Measurements from ENCODE around the gene PALD1. TPM values are rescaled to one million over a fixed set of nuclear protein-coding genes. Genes with fewer than 3 reads are reported as not detected.

The PALD1 gene
- total RNA-seq, 4 donors from 2014 or later, result 6.0 to 9.7 (median 6.4) TPM

DNA sequence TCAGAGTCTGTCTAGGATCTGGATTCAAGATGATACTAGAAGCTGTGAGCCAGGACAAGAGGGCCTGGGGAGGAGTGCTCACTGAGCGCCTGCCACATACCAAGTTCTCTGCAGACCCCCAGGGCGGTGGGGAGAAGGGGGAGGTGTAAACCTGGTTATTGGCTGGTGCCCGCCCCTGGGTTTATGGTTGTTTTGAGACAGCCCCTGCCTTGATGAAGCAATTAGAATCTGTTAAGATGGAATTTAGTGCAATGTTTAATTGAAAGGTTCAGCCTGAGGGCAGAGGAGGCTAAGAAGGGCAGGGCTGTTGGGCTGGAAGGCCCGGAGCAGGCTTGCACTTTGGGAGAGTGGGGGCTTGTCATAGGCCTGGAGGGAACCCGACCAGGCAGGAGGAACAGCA, 81.3 kb downstream of the PALD1 start:
- TF ChIP-seq, protein P1, sequence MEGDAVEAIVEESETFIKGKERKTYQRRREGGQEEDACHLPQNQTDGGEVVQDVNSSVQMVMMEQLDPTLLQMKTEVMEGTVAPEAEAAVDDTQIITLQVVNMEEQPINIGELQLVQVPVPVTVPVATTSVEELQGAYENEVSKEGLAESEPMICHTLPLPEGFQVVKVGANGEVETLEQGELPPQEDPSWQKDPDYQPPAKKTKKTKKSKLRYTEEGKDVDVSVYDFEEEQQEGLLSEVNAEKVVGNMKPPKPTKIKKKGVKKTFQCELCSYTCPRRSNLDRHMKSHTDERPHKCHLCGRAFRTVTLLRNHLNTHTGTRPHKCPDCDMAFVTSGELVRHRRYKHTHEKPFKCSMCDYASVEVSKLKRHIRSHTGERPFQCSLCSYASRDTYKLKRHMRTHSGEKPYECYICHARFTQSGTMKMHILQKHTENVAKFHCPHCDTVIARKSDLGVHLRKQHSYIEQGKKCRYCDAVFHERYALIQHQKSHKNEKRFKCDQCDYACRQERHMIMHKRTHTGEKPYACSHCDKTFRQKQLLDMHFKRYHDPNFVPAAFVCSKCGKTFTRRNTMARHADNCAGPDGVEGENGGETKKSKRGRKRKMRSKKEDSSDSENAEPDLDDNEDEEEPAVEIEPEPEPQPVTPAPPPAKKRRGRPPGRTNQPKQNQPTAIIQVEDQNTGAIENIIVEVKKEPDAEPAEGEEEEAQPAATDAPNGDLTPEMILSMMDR (IDR thresholded peaks at IDR 0.05), result no peak
- no peak for TF ChIP-seq POLR2A (IDR thresholded peaks at IDR 0.05)
- intact Hi-C loops (cut with DNase I; ENCODE audit: low total_unique reads), result no loop called here
- H3K4me3 ChIP-seq (ENCODE audit: low read depth, poor library complexity, severe bottlenecking), result no peak overlapping the region
- 72 to 83% methylated on average over 5 of the region's 5 CpGs for WGBS, 2 donors
- DNase-seq (ENCODE audit: low spot score in 2 of 2), result no peak

DNA sequence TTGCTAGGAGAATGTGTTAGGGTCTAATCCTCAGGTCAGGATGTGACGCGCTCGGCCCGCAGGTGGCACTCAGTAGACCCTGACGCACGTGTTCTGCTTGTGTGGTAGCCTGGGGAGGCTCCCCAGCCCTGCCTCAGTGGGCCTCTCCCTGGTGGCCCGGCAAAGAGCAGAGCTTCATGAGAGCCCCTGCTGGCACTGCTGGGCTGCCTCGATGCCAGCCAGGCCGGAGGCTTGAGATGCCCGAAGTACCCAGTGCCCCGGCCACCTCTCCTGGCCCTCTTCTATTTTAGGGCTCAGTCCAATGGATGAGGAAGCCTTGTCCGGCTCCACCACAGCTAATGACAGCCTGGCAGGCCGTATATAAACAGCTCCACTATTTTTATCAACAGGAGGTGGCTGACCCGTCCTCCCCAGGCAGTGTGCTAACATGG, 82.0 kb downstream of the PALD1 start:
- intact Hi-C loops (cut with DNase I; ENCODE audit: low total_unique reads), result no loop called here
- no peak overlapping the region for H3K4me3 ChIP-seq (ENCODE audit: low read depth, poor library complexity, severe bottlenecking)
- 83 to 94% methylated on average over 9 to 14 of the region's 14 CpGs for WGBS, 2 donors
- TF ChIP-seq POLR2A (IDR thresholded peaks at IDR 0.05), result no peak
- TF ChIP-seq, protein P1 (IDR thresholded peaks at IDR 0.05), result no peak
- DNase-seq (ENCODE audit: low spot score in 2 of 2), result no peak

DNA sequence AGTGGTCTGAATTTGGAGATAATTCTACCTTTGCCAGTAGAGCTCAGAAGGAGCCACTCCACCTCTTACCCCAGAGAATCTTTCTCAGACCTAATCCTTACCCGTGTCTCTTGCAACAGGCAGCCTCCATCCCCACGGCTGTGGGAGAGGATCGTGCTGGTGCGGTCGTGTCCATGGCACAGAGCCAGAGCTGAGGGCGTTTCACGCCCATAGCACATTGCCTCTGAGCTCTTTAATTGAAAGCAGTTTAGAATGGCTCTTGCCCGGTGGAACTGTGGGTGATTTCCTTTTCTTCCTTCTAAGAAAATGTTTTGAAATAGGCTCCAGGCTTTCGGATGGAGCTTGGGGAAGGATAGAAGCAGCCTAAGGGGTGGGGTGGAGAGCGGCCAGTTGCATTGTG, 82.5 kb downstream of the PALD1 start:
- DNase-seq (ENCODE audit: low spot score in 2 of 2), result no peak
- intact Hi-C loops (cut with DNase I; ENCODE audit: low total_unique reads), result no loop called here
- TF ChIP-seq, protein P1 (IDR thresholded peaks at IDR 0.05), result no peak
- no peak for TF ChIP-seq POLR2A (IDR thresholded peaks at IDR 0.05)
- 19 to 34% methylated on average over 10 of the region's 10 CpGs for WGBS, 2 donors
- no peak overlapping the region for H3K4me3 ChIP-seq (ENCODE audit: low read depth, poor library complexity, severe bottlenecking)

DNA sequence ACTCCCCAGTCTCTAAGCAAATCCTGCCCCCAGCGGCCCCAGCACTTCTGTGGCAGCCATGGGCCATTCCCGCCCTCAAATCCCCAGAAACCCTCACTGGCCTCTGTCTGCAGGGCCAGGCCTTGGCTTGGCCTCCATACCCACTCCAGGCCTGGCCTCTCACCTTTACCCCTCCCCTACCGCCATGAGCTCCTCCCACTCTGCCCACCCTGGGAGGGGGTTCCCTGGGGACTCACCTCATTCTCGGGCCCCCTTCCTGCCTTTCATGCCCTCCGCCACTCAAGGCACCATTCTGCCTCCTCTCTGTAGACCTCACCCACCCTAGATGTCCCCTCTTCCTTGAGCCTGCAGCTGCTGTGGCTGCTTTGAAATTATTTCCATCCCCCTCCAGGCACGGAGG, 83.0 kb downstream of the PALD1 start:
- 78 to 86% methylated on average over 6 of the region's 6 CpGs for WGBS, 2 donors
- no peak overlapping the region for H3K4me3 ChIP-seq (ENCODE audit: low read depth, poor library complexity, severe bottlenecking)
- TF ChIP-seq, protein P1 (IDR thresholded peaks at IDR 0.05), result no peak
- no peak for TF ChIP-seq POLR2A (IDR thresholded peaks at IDR 0.05)
- intact Hi-C loops (cut with DNase I; ENCODE audit: low total_unique reads), result no loop called here
- no peak for DNase-seq (ENCODE audit: low spot score in 2 of 2)

DNA sequence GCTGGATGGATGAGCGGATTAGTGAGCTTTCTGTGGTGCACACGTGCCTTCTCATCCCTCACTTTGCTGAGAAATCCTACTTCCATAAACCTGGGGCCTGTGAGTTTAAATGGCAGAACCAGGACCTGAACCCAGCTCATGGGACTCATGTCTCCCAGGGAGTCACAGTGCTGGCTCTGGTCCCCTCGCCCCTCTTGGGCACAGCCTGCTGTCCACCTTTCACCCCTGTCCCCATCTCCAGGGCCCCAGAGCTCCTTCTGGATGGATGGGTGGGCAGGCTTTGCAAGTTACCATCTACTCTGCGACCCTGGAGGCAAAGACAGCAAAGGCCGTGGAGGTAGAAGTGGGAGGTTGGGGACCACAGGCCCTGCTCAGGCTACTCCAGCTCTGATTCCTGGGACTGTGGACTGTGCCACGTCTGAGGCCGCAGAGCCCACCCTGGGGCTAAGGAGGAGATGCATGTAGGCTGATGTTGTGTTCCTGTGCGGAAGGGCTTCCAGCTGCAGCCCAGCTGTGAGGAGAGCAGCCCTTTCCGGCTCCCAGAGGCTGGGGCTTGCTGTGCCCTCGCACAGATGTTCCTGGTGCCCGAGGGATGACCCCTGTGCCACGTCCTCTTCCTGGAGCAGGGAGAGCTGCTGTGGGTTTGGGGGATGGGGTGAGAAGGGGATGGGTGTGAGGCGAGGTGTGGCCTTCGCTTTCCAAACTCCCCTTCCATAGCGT, 83.6 kb downstream of the PALD1 start:
- no peak overlapping the region for H3K4me3 ChIP-seq (ENCODE audit: low read depth, poor library complexity, severe bottlenecking)
- 88 to 94% methylated on average over 14 to 15 of the region's 15 CpGs for WGBS, 2 donors
- TF ChIP-seq POLR2A (IDR thresholded peaks at IDR 0.05), result no peak
- TF ChIP-seq, protein P1 (IDR thresholded peaks at IDR 0.05), result no peak
- DNase-seq (ENCODE audit: low spot score in 2 of 2), result no peak
- intact Hi-C loops (cut with DNase I; ENCODE audit: low total_unique reads), result no loop called here

DNA sequence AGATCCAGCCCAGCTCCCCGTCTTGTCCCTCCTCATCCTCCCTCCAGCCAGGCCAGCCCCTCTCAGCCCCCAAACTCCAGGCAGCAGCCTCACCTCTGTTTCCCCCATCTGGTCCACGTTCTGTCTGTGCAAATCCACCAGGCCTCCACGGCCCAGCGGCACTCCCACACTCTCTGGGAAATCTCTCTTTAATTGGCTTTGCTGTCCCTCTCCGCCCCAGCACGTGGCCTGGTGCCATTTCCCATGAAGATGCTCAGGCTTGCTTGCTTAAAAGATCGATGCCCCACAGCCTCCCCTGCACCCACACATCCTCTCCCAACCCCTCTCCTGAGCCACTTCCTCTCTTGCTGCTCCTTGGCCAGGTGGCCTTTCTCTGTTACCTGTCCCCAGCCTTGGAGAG, 84.7 kb downstream of the PALD1 start:
- WGBS, 2 donors, result 52 to 60% methylated on average over 7 of the region's 7 CpGs
- intact Hi-C loops (cut with DNase I; ENCODE audit: low total_unique reads), result no loop called here
- H3K4me3 ChIP-seq (ENCODE audit: low read depth, poor library complexity, severe bottlenecking), result no peak overlapping the region
- DNase-seq (ENCODE audit: low spot score in 2 of 2), result no peak
- no peak for TF ChIP-seq POLR2A (IDR thresholded peaks at IDR 0.05)
- TF ChIP-seq, protein P1 (IDR thresholded peaks at IDR 0.05), result no peak

Data from lower leg skin (tissue), 4 donors.